Psoas muscle (tissue), 8 donors: Measurements from ENCODE around the gene ABHD12B. TPM values are rescaled to one million over a fixed set of nuclear protein-coding genes. Genes with fewer than 3 reads are reported as not detected.

ENCODE experiments used
- ATAC-seq, 4 donors: fragments of 200-7000 bp; cut with Tn5 transposase; one replicate each; pipeline ENCODE4 v1.9.1; 2020; ENCODE audit warnings: moderate library complexity in 3 of 4, mild to moderate bottlenecking in 2 of 4
- DNase-seq, 2 donors: peaks; one replicate each; pipeline ENCODE4 v3.0.0-alpha.2; 2020
- H3K27ac ChIP-seq: fragments of 200-600 bp; one replicate; pipeline ENCODE4 v1.8.0; 2022
- H3K27me3 ChIP-seq, 3 donors: fragments of 200-600 bp in 1 of 3; one replicate each; pipeline versions ENCODE4 v1.6.1 to v1.8.0; 2013 to 2022; ENCODE audit warnings: low read length in 2 of 3, mild to moderate bottlenecking in 2 of 3, moderate library complexity in 1 of 3; ENCODE audit not compliant: insufficient read depth in 3 of 3
- H3K36me3 ChIP-seq, 2 donors: fragments of 200-600 bp in 1 of 2; one replicate each; pipeline versions ENCODE4 v1.6.1 to v1.8.0; 2013 to 2022; ENCODE audit warnings: low read depth in 1 of 2, mild to moderate bottlenecking in 1 of 2, moderate library complexity in 1 of 2; ENCODE audit not compliant: insufficient read depth in 1 of 2
- H3K4me1 ChIP-seq: fragments of 200-600 bp; one replicate; pipeline ENCODE4 v1.8.0; 2022
- H3K4me3 ChIP-seq: fragments of 200-600 bp; one replicate; pipeline ENCODE4 v1.8.0; 2022; ENCODE audit warnings: mild to moderate bottlenecking
- H3K9me3 ChIP-seq: fragments of 200-600 bp; one replicate; pipeline ENCODE4 v1.8.0; 2022
- WGBS, 3 donors: extraction: QIAGEN DNeasy Blood & Tissue Kit; methylation state at CpG; one replicate each; pipeline versions ENCODE4 v1.1.6 to v1.1.7; 2013; 5-methylcytosine and 5-hydroxymethylcytosine counted together
- intact Hi-C, 2 donors: fragments of 100-400 bp; cut with DNase I; formaldehyde crosslinking; loops; one replicate each; pipeline versions ENCODE4 v1.11.0 to v1.14.2; 2022
- polyA plus RNA-seq, 3 donors: library from polyadenylated mRNA; stranded (reverse); fragments of 200-250 nt; gene quantifications; one replicate each; pipeline ENCODE4 v1.2.3, GENCODE V29; 2013
- total RNA-seq, 4 donors: library from RNA; stranded (reverse); fragmentation: NEBNext Ultra II Directional in 2 of 4; extraction: Animal tissue kit (Norgen Biotek cat#: 25700) in 2 of 4; gene quantifications; one replicate each; pipeline versions ENCODE4 v1.2.1 to v1.2.4, GENCODE V29; 2021 to 2023
- TF ChIP-seq, protein P1 (sequence below): fragments of 200-600 bp; IDR thresholded peaks from one replicate; pipeline ENCODE4 v1.8.0; 2022; ENCODE audit warnings: antibody characterized with exemption
- donor health status: healthy with polysubstance abuse.
- donor health status: DM: no; HTN: no; CAD: no; lungs with moderate emphysema.
- donor health status: Bipolar disorder and iron deficiency.
- donor health status: healthy.
- donor health status: DM: yes; HTN: yes; CAD: no.
- donor health status: DM: no; HTN: no; CAD: no.
- donor health status: DM: no; HTN: no; CAD: no.
- donor health status: DM: yes; HTN: yes; CAD: no.

Gene ABHD12B
- total and polyA plus RNA-seq, 7 donors, result not detected

DNA sequence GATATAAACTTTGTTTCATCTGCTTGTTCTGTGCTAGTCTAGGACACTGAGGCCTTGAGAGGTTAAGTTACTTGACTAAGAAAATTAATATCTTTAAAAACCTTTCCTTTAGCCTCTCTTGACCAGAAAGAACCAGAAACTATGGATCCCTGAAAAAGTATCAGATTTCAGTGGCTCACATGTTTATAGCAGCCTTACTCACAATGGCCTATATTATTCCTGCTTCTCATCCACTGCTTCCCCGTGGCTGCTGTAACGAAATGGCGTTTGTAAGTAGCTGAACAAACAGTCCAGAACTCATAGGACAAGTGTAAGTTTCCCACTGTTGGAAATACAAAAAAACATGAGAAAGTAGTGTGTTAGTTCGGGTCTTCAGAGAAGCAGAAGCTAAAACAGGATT, 75.6 kb downstream of the ABHD12B start:
- H3K27ac ChIP-seq, result no peak overlapping the region
- WGBS, 3 donors, result 56 to 61% (median 58%) methylated on average over 4 of the region's 4 CpGs
- DNase-seq, result no peak
- no peaks in the 10 kb centered on the region for H3K4me1 ChIP-seq
- H3K36me3 ChIP-seq, result no peaks in the 10 kb centered on the region
- no peak overlapping the region for H3K4me3 ChIP-seq
- no peaks in the 10 kb centered on the region for H3K9me3 ChIP-seq
- TF ChIP-seq, protein P1, sequence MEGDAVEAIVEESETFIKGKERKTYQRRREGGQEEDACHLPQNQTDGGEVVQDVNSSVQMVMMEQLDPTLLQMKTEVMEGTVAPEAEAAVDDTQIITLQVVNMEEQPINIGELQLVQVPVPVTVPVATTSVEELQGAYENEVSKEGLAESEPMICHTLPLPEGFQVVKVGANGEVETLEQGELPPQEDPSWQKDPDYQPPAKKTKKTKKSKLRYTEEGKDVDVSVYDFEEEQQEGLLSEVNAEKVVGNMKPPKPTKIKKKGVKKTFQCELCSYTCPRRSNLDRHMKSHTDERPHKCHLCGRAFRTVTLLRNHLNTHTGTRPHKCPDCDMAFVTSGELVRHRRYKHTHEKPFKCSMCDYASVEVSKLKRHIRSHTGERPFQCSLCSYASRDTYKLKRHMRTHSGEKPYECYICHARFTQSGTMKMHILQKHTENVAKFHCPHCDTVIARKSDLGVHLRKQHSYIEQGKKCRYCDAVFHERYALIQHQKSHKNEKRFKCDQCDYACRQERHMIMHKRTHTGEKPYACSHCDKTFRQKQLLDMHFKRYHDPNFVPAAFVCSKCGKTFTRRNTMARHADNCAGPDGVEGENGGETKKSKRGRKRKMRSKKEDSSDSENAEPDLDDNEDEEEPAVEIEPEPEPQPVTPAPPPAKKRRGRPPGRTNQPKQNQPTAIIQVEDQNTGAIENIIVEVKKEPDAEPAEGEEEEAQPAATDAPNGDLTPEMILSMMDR, result no peak
- H3K27me3 ChIP-seq, result peaks cover 0 to 2% (median 0%) of the 10 kb centered on the region in 3 donors
- no peak for ATAC-seq
- intact Hi-C loops, result no loop called here

DNA sequence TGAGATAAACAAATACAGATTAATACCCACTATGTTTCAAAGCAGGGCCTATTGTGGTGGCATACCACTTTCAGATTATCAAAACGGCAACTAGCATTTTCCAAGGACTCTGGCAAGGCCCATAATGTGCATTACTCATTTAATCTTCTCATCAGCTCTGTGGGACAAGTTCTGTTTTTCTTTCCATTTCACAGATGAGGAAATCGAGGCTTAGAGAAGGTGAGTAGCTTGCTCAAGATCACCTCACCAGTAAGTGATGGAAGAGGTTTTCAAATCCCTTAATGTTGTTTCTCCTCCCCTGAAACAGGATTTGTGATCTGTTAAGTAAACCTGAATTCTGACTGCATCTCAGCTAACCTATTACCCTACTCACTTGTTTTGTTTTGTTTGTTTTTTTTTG, 76.4 kb downstream of the ABHD12B start:
- intact Hi-C loops, result no loop called here
- TF ChIP-seq, protein P1, result no peak

DNA sequence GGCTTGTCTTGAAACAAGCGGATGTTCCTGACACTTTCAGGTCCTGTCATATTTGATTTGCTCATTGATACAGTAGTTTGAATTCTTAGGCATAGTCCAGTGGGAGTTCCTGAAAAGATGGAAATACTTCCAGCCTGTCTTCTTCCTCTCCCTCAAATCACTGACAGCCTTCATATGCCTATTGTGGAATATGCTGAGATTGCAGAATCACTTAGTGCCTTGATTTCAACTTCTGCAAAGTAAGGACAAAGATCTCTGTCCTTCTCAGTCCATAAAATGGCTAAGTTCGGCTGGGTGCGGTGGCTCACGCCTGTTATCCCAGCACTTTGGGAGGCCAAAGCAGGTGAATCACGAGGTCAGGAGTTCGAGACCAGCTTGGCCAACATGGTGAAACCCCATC, 79.2 kb downstream of the ABHD12B start:
- no peak for DNase-seq
- Histone ChIP-seq H3K4me1 (peaks cover 8% of the 10 kb centered on the region), H3K9me3 (no peaks in the 10 kb centered on the region), H3K4me3 (no peak overlapping the region), H3K36me3 (no peaks in the 10 kb centered on the region), H3K27me3 (no peaks in the 10 kb centered on the region), H3K27ac (no peak overlapping the region)
- intact Hi-C loops, result loop anchor here in 1 of 2 donors (5.0 to 10.0 kb wide), 2 partner anchors 144 to 271 kb away; partner anchors contain the start of gene TRIM9
- TF ChIP-seq, protein P1, result no peak
- no peak for ATAC-seq
- WGBS, 3 donors, result 95 to 100% (median 97%) methylated on average over 6 of the region's 6 CpGs

More for the DNA sequence above, 76.4 kb downstream of the ABHD12B start:
- Histone ChIP-seq H3K36me3 (no peaks in the 10 kb centered on the region), H3K4me1 (no peaks in the 10 kb centered on the region), H3K27ac (no peak overlapping the region), H3K9me3 (no peaks in the 10 kb centered on the region), H3K4me3 (no peak overlapping the region), H3K27me3 (peaks cover 0 to 1% (median 0%) of the 10 kb centered on the region in 3 donors)
- ATAC-seq (no peak), DNase-seq (no peak)
- WGBS, 3 donors, result 62 to 97% (median 85%) methylated on average over 2 of the region's 2 CpGs

DNA sequence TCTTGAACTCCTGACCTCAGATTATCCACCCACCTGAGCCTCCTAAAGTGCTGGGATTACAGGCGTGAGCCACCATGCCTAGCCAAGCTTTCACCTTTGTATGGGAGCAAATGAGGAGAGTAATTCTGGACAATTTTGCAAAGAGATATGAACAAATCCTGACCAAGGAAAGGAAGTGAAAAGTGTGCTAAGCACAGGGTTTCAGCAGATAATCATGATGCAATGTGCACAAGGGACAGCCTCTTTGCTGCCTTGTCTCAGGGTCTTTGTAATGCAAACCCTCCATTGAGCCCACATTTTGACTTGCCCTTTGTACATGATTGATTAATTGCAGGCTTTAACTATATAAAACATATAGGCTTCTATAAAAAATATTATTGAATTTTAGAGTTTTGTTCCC, 81.6 kb downstream of the ABHD12B start:
- intact Hi-C loops, result loop anchor here in 1 of 2 donors (5.0 to 10.0 kb wide), 2 partner anchors 141 to 269 kb away; partner anchors contain the start of gene TRIM9
- Histone ChIP-seq H3K4me1 (peaks cover 8% of the 10 kb centered on the region), H3K9me3 (no peaks in the 10 kb centered on the region), H3K27me3 (no peaks in the 10 kb centered on the region), H3K27ac (no peak overlapping the region), H3K36me3 (no peaks in the 10 kb centered on the region), H3K4me3 (no peak overlapping the region)
- DNase-seq, result no peak
- WGBS, 3 donors, result 88 to 96% (median 95%) methylated on average over 1 of the region's 1 CpG
- ATAC-seq, result no peak
- TF ChIP-seq, protein P1, result no peak

Other genes with a start within 250 kb of the ABHD12B start
- 10 to 100 TPM; 18.1 to 37.1 (median 24.8) TPM for gene SAV1, start 203.7 kb upstream of the ABHD12B start, total RNA-seq
- gene SAV1, start 203.7 kb upstream of the ABHD12B start, polyA plus RNA-seq, result 10 to 100 TPM; 13.8 to 21.9 (median 17.8) TPM
- gene NIN, start 40.9 kb upstream of the ABHD12B start, total RNA-seq, result 10 to 100 TPM; 24.3 to 47.7 (median 39.5) TPM
- 10 to 100 TPM in 2 of 3 donors, 1 to 10 TPM in 1; 7.3 to 17.3 (median 11.5) TPM for gene NIN, start 40.9 kb upstream of the ABHD12B start, polyA plus RNA-seq
- 10 to 100 TPM in 3 of 4 donors, 1 to 10 TPM in 1; 7.6 to 24.7 (median 18.8) TPM for gene PYGL, start 72.4 kb downstream of the ABHD12B start, total RNA-seq
- 1 to 10 TPM; 2.3 to 5.5 (median 3.6) TPM for gene PYGL, start 72.4 kb downstream of the ABHD12B start, polyA plus RNA-seq
- gene TRIM9, start 223.1 kb downstream of the ABHD12B start, total RNA-seq, result 1 to 10 TPM in 3 of 4 donors, under 1 TPM in 1; 0.69 to 1.5 (median 1.2) TPM
- gene TRIM9, start 223.1 kb downstream of the ABHD12B start, polyA plus RNA-seq, result 1 to 10 TPM in 1 of 3 donors, under 1 TPM in 2; 0.17 to 3.3 (median 0.46) TPM